PC-3 (cell line): Measurements from ENCODE around the gene ECD. TPM values are rescaled to one million over a fixed set of nuclear protein-coding genes. Genes with fewer than 3 reads are reported as not detected.

Experiments
- ATAC-seq: fragments of 200-7000 bp; cut with Tn5 transposase; 2 replicates; pipeline ENCODE4 v1.9.1; 2020; ENCODE audit warnings: mild to moderate bottlenecking, moderate library complexity
- BruUV-seq: library from RNA; stranded (reverse); fragments of 400-500 nt; replicated peaks from 2 replicates; lab custom pipeline; 2021; lab: Mats Ljungman, UMichigan
- CTCF ChIA-PET: fragments of 300-600 bp; sonication (Branson Sonifier 250); formaldehyde crosslinking; loops from one replicate; lab custom pipeline; 2022; ENCODE audit warnings: antibody characterized with exemption; lab: Charles Lee
- POLR2A ChIA-PET: fragments of 300-600 bp; sonication (Branson Sonifier 250); formaldehyde crosslinking; loops from one replicate; lab custom pipeline; 2022; ENCODE audit warnings: antibody characterized with exemption; ENCODE audit not compliant: unreplicated experiment; lab: Charles Lee
- DNase-seq: peaks from one replicate; pipeline ENCODE4 v3.0.0-alpha.2; 2015
- H2AFZ ChIP-seq: fragments of 300-600 bp; sonication (generic); 2 replicates; pipeline ENCODE4 v1.6.0; 2016; ENCODE audit warnings: antibody characterized with exemption, low read length
- H3F3A ChIP-seq: fragments of 300-600 bp; sonication (generic); one replicate; pipeline ENCODE4 v1.6.0; 2017; ENCODE audit warnings: antibody characterized with exemption, low read length, control low read depth, mild to moderate bottlenecking; ENCODE audit not compliant: unreplicated experiment
- H3K27ac ChIP-seq: fragments of 300-600 bp; sonication (generic); 2 replicates; pipeline ENCODE4 v1.5.1; 2016; ENCODE audit warnings: mild to moderate bottlenecking, low read length
- H3K27me3 ChIP-seq: fragments of 300-600 bp; sonication (generic); 2 replicates; pipeline ENCODE4 v1.6.1; 2016; ENCODE audit warnings: low read length, mixed read lengths
- H3K36me3 ChIP-seq: fragments of 300-600 bp; sonication (generic); 2 replicates; pipeline ENCODE4 v1.6.1; 2016; ENCODE audit warnings: low read depth, mixed run types, low read length, mixed read lengths
- H3K4me1 ChIP-seq: fragments of 300-600 bp; sonication (generic); 2 replicates; pipeline ENCODE4 v1.5.1; 2016; ENCODE audit warnings: low read length; ENCODE audit not compliant: insufficient read depth
- H3K4me2 ChIP-seq: fragments of 300-600 bp; sonication (generic); 2 replicates; pipeline ENCODE4 v1.6.0; 2016; ENCODE audit warnings: low read length
- H3K4me3 ChIP-seq: fragments of 300-600 bp; sonication (generic); 2 replicates; pipeline ENCODE4 v1.5.1; 2016; ENCODE audit warnings: mild to moderate bottlenecking, low read length, mixed read lengths
- H3K79me2 ChIP-seq: fragments of 300-600 bp; sonication (generic); 2 replicates; pipeline ENCODE4 v1.6.1; 2017; ENCODE audit warnings: low read length, mixed read lengths
- H3K9ac ChIP-seq: fragments of 300-600 bp; sonication (generic); 2 replicates; pipeline ENCODE4 v1.6.0; 2016; ENCODE audit warnings: mild to moderate bottlenecking, low read length
- H3K9me2 ChIP-seq: fragments of 300-600 bp; sonication (generic); replicated peaks from 2 replicates; pipeline ENCODE4 v1.6.1; 2016; ENCODE audit warnings: mixed run types, low read length, mixed read lengths
- H3K9me3 ChIP-seq: fragments of 300-600 bp; sonication (generic); 2 replicates; pipeline ENCODE4 v1.6.1; 2016; ENCODE audit warnings: low read length, mixed read lengths
- H4K20me1 ChIP-seq: fragments of 300-600 bp; sonication (generic); 2 replicates; pipeline ENCODE4 v1.6.1; 2016; ENCODE audit warnings: low read length, mixed read lengths
- CTCF ChIP-seq: fragments of 300-600 bp; sonication (generic); conservative IDR thresholded peaks from 2 replicates; pipeline ENCODE4 v1.5.1; 2017; ENCODE audit warnings: antibody characterized with exemption, low read depth, mild to moderate bottlenecking, low read length
- EZH2 ChIP-seq: fragments of 300-600 bp; sonication (generic); IDR thresholded peaks from one replicate; pipeline ENCODE4 v1.6.1; 2017; ENCODE audit warnings: antibody characterized with exemption, mild to moderate bottlenecking, low read length; ENCODE audit not compliant: unreplicated experiment
- EZH2phosphoT487 ChIP-seq: fragments of 300-600 bp; sonication (generic); IDR thresholded peaks from 2 replicates; pipeline ENCODE4 v1.6.1; 2018; ENCODE audit warnings: mild to moderate bottlenecking, antibody characterized with exemption, low read length, borderline replicate concordance
- intact Hi-C: fragments of 100-400 bp; cut with micrococcal nuclease; formaldehyde crosslinking; loops from 2 replicates; pipeline ENCODE4 v1.9.0; 2023
- total RNA-seq: library from RNA; depleted of rRNA; stranded (reverse); fragments of >200 nt; gene quantifications from 2 replicates; pipeline ENCODE4 v1.2.3, GENCODE V29; 2014

Gene ECD
- total RNA-seq, 1 experiment from 2014 or later, result 108 TPM

- H3K4me2 ChIP-seq, result no peak overlapping the region
- intact Hi-C loops, result loop anchor here (1.0 kb wide), 1 partner anchor 8 kb away; the partner anchor contains the start of gene P4HA1
- H3K9me3 ChIP-seq, result no peaks in the 10 kb centered on the region
- H3K79me2 ChIP-seq, result peaks cover 97% of the 10 kb centered on the region
- no peaks in the 10 kb centered on the region for H3K9me2 ChIP-seq
- peak; percentile 28 for DNase-seq
- no TSS peak for BruUV-seq
- H2AFZ ChIP-seq, result no peak overlapping the region
- ATAC-seq, result peak; percentile 26
- CTCF ChIA-PET, result no interaction called here
- H3K4me3 ChIP-seq, result no peak overlapping the region
- no peaks in the 10 kb centered on the region for H3K27me3 ChIP-seq
- peaks cover 12% of the 10 kb centered on the region for H3K4me1 ChIP-seq
- peaks cover 32% of the 10 kb centered on the region for H4K20me1 ChIP-seq
- H3K36me3 ChIP-seq, result peaks cover 4% of the 10 kb centered on the region; the same call in 1 of the 2 replicates
- H3K27ac ChIP-seq, result no peak overlapping the region
- H3K9ac ChIP-seq, result no peak overlapping the region
- no peaks in the 10 kb centered on the region for H3F3A ChIP-seq
- POLR2A ChIA-PET, result interaction anchor here (0.5 to 0.7 kb wide), 3 partner anchors 9 to 277 kb away, joined by 3 read pairs; no protein-coding TSS in a partner anchor
- TF ChIP-seq EZH2 (no peak), EZH2phosphoT487 (no peak), CTCF (no peak)
Observed at GRCh38 chr10:73088304-73088703, 79.5 kb downstream of the ECD start.

- Histone ChIP-seq H3K9me2 (no peaks in the 10 kb centered on the region), H3K27me3 (no peaks in the 10 kb centered on the region), H3F3A (no peaks in the 10 kb centered on the region), H3K79me2 (peaks cover 96% of the 10 kb centered on the region), H3K27ac (no peak overlapping the region), H3K9me3 (no peaks in the 10 kb centered on the region), H3K36me3 (peaks cover 4% of the 10 kb centered on the region; the same call in 1 of the 2 replicates), H4K20me1 (peaks cover 27% of the 10 kb centered on the region), H3K4me3 (no peak overlapping the region), H2AFZ (no peak overlapping the region), H3K9ac (no peak overlapping the region), H3K4me2 (no peak overlapping the region), H3K4me1 (peaks cover 12% of the 10 kb centered on the region)
- peak; percentile 64 for DNase-seq
- POLR2A ChIA-PET, result interaction anchor here (0.5 kb wide), 1 partner anchor 272 kb away, joined by 3 read pairs; the partner anchor contains the start of gene CFAP70
- ATAC-seq, result peak; percentile 68
- BruUV-seq, result no TSS peak
- TF ChIP-seq EZH2, result no peak
- no peak for TF ChIP-seq EZH2phosphoT487
- TF ChIP-seq CTCF, result no peak
- CTCF ChIA-PET, result interaction anchor here (0.7 to 0.9 kb wide), 3 partner anchors 10 to 801 kb away, joined by 6 to 15 read pairs (median 12); no protein-coding TSS in a partner anchor
- intact Hi-C loops, result loop anchor here (1.0 kb wide), 1 partner anchor 10 kb away; no protein-coding TSS in a partner anchor
Observed at GRCh38 chr10:73086816-73087215, 81.0 kb downstream of the ECD start.

GRCh38 chr10:73084209-73084608 lies 83.6 kb downstream of the ECD start:
- no peak overlapping the region for H3K4me3 ChIP-seq
- H3K9ac ChIP-seq, result no peak overlapping the region
- no peak for DNase-seq
- H3K4me2 ChIP-seq, result no peak overlapping the region
- H3K27me3 ChIP-seq, result no peaks in the 10 kb centered on the region
- H3K9me3 ChIP-seq, result no peaks in the 10 kb centered on the region
- CTCF ChIA-PET, result no interaction called here
- no peaks in the 10 kb centered on the region for H3K36me3 ChIP-seq
- H2AFZ ChIP-seq, result no peak overlapping the region
- no peak for ATAC-seq
- peaks cover 12% of the 10 kb centered on the region for H3K4me1 ChIP-seq
- peaks cover 92% of the 10 kb centered on the region for H3K79me2 ChIP-seq
- TF ChIP-seq EZH2phosphoT487 (no peak), CTCF (no peak), EZH2 (no peak)
- H3F3A ChIP-seq, result no peaks in the 10 kb centered on the region
- POLR2A ChIA-PET, result interaction anchor here (0.7 kb wide), 1 partner anchor 156 kb away, joined by 5 read pairs; no protein-coding TSS in a partner anchor
- H4K20me1 ChIP-seq, result peaks cover 21% of the 10 kb centered on the region; the same call in 1 of the 2 replicates
- BruUV-seq, result no TSS peak
- H3K9me2 ChIP-seq, result no peaks in the 10 kb centered on the region
- intact Hi-C loops, result no loop called here
- H3K27ac ChIP-seq, result no peak overlapping the region
